HEK293T (cell line): ENCODE data around the gene KMT5B.

Source experiments
- BHLHE40 ChIP-seq: fragments of 450-650 bp; IDR thresholded peaks from 2 replicates; pipeline ENCODE4 v1.6.1; 2016; ENCODE audit warnings: mild to moderate bottlenecking, moderate library complexity, borderline replicate concordance
- CTBP1 ChIP-seq: fragments of 450-650 bp; IDR thresholded peaks from 2 replicates; pipeline ENCODE4 v1.6.1; 2016; ENCODE audit warnings: borderline replicate concordance
- FOXA1 ChIP-seq: fragments of 450-650 bp; IDR thresholded peaks from 2 replicates; pipeline ENCODE4 v1.6.1; 2016; ENCODE audit warnings: mild to moderate bottlenecking
- FOXK2 ChIP-seq: fragments of 450-650 bp; IDR thresholded peaks from 2 replicates; pipeline ENCODE4 v1.6.1; 2016; ENCODE audit warnings: mild to moderate bottlenecking
- FOXM1 ChIP-seq: fragments of 450-650 bp; IDR thresholded peaks from 2 replicates; pipeline ENCODE4 v1.6.1; 2017; ENCODE audit warnings: mild to moderate bottlenecking, borderline replicate concordance
- L3MBTL2 ChIP-seq: fragments of 450-650 bp; conservative IDR thresholded peaks from 2 replicates; pipeline ENCODE4 v1.6.1; 2016; ENCODE audit warnings: mild to moderate bottlenecking
- NFRKB ChIP-seq: fragments of 450-650 bp; IDR thresholded peaks from 2 replicates; pipeline ENCODE4 v1.6.1; 2016; ENCODE audit warnings: mild to moderate bottlenecking, moderate library complexity
- SP1 ChIP-seq: fragments of 450-650 bp; IDR thresholded peaks from 2 replicates; pipeline ENCODE4 v1.6.1; 2017
- SUZ12 ChIP-seq: fragments of 450-650 bp; IDR thresholded peaks from 2 replicates; pipeline ENCODE4 v1.6.1; 2016; ENCODE audit warnings: mild to moderate bottlenecking
- TARDBP ChIP-seq: fragments of 450-650 bp; IDR thresholded peaks from 2 replicates; pipeline ENCODE4 v1.6.1; 2016
- ZNF384 ChIP-seq: fragments of 450-650 bp; IDR thresholded peaks from 2 replicates; pipeline ENCODE4 v1.6.1; 2016

GRCh38 chr11:68130121-68130520 is 83.0 kb downstream of the KMT5B start:
- TF ChIP-seq BHLHE40 (no peak), L3MBTL2 (no peak), SP1 (no peak), FOXK2 (no peak), CTBP1 (no peak), FOXM1 (no peak), SUZ12 (no peak), FOXA1 (no peak), ZNF384 (no peak), NFRKB (no peak), TARDBP (no peak)
